GM19452 (cell line): ENCODE measurements around the gene TIAM2.

ENCODE experiments used
- ATAC-seq: cut with Tn5 transposase; IDR thresholded peaks from one replicate; pipeline ENCODE4 v1.9.1; 2021; ENCODE audit not compliant: unreplicated experiment

TIAM2 gene

DNA sequence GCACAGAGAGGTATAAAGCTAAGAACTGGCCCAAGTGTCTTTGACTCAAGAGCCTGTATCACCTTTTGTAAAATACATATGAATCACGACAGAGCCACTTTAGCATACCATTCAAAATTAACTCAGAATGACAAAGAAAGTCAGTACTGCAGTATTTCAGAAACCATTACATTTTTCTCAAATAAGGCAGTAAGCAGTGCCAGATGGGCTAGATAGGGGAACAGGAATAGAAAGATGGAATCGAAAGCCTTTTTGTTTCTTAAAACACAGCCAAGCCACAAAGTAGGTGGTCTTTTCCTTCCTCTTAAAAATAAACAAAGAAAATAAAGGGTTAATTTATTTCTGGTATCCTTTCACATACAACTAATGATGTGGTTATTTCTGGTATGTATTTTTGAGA lies 279.0 kb downstream of the TIAM2 start:
- ATAC-seq, result no peak

DNA sequence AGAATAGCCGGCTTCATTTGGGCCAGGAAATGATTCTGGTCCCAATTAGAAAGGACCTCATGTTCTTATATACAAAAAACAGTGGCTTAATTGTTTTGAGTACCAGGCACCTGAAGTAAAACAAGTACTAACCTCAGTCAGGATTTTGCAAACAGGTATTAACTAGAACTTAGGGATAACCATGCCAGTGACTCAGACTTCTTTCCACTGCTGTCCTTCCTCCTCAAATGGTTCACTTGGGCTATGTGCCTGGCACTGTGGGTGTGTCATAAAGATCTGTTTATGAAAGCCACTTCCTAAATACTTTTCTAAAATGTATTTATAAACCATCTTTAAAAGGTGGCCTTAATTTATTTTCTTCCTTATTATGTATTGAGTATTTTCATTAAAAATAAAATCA lies 279.4 kb downstream of the TIAM2 start:
- no peak for ATAC-seq

DNA sequence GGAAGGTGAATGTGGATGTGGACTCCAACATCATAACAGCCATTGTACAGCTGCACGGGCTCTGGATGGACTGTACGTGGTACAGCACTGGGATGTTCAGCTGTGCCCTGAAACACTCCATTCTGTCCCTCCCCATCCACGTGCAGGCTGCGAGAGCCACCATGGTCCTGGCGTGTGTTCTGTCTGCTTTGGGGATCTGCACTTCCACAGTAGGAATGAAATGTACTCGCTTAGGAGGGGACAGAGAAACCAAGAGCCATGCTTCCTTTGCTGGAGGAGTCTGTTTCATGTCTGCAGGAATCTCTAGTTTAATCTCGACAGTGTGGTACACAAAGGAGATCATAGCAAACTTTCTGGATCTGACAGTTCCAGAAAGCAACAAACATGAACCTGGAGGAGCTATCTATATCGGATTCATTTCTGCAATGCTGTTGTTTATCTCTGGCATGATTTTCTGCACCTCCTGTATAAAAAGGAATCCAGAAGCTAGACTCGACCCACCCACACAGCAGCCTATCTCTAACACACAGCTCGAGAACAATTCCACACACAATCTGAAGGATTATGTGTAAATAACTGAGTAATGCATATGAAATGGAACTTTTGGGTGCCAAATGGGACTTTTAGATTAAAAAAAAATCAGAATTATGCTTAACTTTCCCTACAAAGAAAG lies 280.8 kb downstream of the TIAM2 start:
- no peak for ATAC-seq

DNA sequence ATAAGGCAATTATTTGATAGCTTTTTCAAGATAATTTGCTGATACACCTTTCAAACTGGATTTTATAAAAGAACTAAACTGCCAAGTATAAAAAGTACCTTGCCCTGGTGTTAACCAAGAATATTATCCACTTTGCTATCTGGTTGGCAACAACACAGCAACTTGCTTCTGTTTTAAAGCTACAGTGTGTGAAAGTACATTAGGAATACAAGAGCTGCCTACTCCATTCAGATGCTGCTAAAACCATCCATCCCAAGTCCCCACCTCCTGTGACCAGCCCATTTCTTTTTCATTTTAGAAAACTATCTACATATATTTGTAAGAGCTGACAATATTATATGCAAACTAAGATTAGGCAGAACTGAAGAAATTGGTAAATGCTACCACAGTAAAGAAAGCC lies 281.5 kb downstream of the TIAM2 start:
- no peak for ATAC-seq

DNA sequence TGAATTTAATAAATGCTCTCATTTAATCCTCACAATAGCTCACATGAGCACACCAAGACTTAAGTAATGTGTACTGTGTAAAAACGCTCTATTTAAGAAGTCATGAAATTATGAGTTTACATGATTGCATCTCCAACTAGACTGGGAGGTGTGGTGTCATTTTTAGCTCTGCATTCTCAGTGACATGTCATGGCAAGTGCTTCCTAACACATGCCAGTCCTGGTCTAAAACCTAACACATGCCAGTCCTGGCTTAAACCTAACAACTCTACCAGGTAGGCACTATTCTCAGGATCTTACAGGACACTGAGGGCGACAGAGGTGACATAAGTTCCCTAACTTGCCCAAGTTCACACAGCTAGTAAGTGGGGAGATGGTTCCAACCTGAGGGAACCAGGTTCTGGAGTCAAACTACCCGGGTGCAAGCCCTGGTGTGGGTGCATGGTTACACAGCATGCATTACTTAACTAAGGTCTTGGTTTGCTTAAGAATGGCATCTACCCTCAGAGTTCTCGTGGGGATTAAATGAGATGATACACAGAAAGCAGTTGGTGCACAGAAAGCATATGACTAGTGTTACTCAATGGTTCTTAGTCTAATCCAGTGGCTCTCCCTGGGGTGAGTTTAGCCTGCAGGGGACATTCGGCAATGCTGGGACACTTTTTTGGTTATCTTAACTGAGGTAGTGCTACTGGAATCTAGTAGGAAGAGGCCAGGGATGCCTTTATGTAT lies 283.4 kb downstream of the TIAM2 start:
- ATAC-seq, result no peak

DNA sequence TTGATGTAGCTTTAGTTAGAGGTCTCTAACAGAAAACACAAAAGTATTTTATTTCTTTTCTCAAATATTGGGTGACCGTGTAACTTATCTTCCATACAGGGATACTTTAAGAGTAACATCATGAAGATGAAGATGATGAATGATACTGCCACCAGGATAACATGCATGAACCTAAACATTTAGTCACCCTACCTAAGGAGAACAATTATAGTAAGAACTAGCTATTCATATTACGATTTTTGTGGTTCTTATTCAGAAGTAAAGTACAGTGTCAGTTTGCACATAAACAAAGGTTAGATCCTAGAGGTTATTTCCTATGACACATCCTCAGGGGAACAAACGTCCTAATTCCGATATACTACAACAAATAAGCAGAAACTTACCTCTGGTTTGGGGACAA lies 289.7 kb downstream of the TIAM2 start:
- ATAC-seq, result no peak

DNA sequence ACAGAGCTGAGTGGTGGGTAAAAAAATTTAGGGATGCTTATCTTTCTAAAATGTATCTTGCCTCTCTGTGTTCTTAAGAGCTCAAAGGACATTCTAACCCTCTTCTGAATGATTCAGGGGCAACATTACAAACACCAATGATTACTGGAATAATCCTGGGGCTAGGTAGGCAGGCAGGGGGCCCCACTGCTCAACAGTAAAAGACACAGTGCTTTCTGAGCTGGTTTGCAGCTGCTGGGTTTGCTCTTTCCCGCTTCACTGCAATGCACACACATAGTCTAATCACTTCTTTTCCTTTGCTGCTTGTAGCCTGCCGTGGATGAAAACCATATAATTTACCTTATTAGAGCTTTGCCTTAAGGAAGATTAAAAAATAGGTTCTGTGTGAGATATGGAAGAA lies 292.6 kb downstream of the TIAM2 start:
- ATAC-seq, result no peak

DNA sequence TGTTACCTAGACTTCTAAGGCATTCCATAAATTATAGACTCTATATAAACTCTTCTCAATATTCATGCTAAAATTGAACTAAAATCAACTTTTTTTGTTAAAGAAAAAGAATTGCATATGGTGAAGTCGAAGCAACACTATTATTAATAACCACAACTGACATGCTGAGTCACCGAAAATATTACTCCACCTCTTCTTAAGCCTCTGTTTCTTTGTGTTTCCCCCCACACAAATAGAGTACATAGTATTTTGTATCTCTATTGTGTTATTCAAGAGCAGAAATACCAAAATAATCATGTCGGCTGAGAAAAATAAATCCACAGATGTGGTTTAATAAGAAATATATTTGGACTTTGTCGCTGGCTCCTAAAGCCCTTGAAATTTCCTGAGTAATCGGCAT lies 295.4 kb downstream of the TIAM2 start:
- ATAC-seq, result no peak

DNA sequence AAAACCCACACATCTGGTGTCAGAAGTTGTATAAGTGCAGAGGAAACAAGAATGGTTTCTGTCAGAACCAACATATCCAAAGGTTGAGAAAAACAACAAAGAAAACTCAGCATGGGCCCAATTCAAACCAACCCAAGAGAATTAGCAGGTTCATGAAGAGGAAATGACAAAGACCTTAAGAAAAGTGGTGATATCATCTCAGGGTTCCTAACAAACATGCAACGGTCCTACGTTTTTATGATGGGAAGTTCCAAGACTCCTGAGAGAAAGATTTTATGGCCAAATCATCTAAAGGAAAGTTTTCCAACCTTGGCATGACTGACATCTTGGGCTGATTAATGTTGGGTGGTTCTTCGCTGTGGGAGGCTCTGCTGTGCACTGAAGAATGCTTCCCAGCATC lies 296.2 kb downstream of the TIAM2 start:
- ATAC-seq, result no peak

DNA sequence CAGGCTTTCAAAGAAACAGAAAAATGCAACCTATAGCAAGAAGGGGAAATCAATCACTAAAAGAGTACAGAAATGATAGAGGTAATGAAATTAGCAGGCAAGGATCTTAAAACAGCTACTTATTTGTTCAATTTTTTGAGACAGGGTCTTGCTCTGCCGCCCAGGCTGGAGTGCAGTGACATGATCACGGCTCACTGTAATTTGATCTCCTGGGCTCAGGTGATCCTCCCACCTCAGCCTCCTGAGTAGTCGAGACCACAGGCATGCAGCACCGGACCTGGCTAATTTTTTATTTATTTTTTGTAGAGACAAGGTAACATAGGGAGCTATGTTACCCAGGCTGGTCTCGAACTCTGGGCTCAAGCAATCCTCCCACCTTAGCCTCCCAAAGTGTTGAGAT lies 297.6 kb downstream of the TIAM2 start:
- ATAC-seq, result no peak

DNA sequence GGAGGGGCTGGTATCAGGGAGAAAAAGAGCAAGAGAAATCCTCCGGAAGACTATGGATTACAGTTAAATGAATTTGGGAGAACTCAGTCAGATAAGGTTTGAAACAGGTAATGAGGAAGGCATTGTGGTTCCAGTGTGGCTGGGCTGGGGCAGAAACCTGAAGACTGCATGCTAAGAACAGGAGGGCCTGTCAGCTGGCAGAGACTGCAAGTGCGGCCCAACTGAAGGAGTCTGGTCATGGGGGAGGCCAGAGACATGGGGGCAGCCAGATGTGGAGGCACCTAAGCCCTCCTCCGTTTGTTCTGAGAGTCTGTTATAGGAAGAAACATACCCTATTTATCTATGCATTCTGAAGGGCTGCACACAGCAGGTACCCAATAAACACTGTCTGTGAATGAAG lies 302.6 kb downstream of the TIAM2 start:
- no peak for ATAC-seq

DNA sequence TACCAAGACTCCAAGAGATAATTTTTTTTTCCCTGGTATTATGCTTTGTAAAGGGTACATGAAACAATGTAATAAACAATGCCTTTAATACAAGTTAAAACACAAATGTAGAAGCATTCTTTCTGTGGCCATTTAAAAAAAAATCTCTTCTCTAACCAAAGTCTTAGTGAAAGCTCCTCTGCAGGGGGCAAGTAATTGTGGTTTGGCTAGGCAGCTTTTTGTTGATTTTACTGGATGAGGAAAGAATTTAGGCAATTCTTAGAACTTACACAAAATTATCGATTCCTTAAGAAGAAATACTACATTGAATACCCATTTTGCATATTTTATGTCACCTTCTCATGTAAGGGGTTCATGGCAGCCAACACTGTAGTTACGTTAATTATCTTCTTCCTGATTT lies 306.8 kb downstream of the TIAM2 start:
- no peak for ATAC-seq

DNA sequence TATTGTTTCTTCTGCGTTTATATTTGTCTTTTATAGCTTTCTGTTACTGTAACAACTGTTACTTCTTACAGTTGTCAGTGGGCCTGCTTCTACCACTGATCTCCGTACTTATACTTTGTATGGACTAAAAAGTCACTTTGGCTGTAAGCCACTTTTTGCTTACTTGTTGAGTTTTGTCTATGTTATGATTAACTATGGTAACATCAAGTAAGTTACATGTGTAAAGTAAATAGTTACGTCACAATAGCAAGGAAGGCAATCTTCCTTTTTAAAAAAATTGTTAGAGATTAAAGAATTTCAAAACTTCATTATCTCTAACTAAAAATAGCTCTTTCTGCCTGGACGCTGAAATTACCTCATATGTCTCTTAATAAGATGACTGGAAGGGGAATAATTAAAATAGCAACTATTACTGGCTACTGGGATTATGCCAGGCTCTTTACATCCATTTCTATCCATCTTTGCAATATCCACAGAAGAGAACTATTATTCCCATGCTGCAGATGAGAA lies 308.3 kb downstream of the TIAM2 start:
- no peak for ATAC-seq

DNA sequence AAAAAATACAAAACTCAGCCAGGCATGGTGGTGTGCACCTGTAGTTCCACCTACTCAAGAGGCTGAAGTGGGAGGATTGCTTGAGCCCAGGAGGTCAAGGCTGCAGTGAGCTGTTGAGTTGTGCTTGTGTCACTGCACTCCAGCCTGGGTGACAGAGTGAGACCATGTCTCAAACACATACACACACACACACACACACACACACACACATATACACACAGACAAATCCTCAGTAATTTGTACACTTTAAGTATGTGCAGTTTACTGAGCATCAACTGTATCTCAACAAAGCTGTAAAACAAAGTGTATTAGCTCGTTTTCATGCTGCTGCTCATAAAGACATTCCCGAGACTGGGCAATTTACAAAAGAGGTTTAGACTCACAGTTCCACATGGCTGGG lies 311.8 kb downstream of the TIAM2 start:
- no peak for ATAC-seq
